Liver (tissue), 3 donors: ENCODE measurements around the gene PFKFB3.

Experiments used
- CTCF ChIP-seq: fragments of 150-350 bp; IDR thresholded peaks from 2 replicates; pipeline ENCODE4 v1.5.1; 2017; ENCODE audit warnings: improper control_type of control experiment, low read depth, low read length; ENCODE audit not compliant: missing input control
- FOXA1 ChIP-seq: IDR thresholded peaks from 2 replicates; pipeline ENCODE4 v1.6.1; 2016; ENCODE audit warnings: antibody characterized with exemption
- TAF1 ChIP-seq: conservative IDR thresholded peaks from 2 replicates; pipeline ENCODE4 v1.6.1; 2016; ENCODE audit warnings: antibody characterized with exemption, mild to moderate bottlenecking
- donor health status: healthy.
- donor health status: healthy.

GRCh38 chr10:6292741-6293151 is 90.0 kb downstream of the PFKFB3 start:
- no peak for TF ChIP-seq TAF1
- TF ChIP-seq CTCF: no peak
- no peak for TF ChIP-seq FOXA1
